ENCODE data around the gene PPP3R1. TPM values are rescaled to one million over a fixed set of nuclear protein-coding genes. Genes with fewer than 3 reads are reported as not detected.
A peak's percentile ranks its signal among the peaks of the same experiment; 100 is the strongest.

The PPP3R1 gene
- total RNA-seq, 3 donors from 2014 or later = 45.9 to 54.0 (median 53.4) TPM

GRCh38 chr2:68158134-68158447 is 94.2 kb downstream of the PPP3R1 start:
- no peak for ATAC-seq
- Histone ChIP-seq H3K36me3 (ENCODE audit: low read depth) (no peaks in the 10 kb centered on the region), H3K4me1 (ENCODE audit: low read depth) (peaks cover 19% of the 10 kb centered on the region), H3K4me3 (peak overlapping the region; percentile 72), H3K9me3 (no peaks in the 10 kb centered on the region)
- no peak for TF ChIP-seq CTCF (IDR thresholded peaks at IDR 0.05)
- intact Hi-C loops (cut with DNase I, micrococcal nuclease) = no loop called here
- DNase-seq = no peak

- H3K4me3 ChIP-seq = peak within 1 kb of the TSS; percentile 72
- DNase-seq (peak; percentile 96 to 97 (median 97)), ATAC-seq (peak; percentile 100)
- TF ChIP-seq CTCF (IDR thresholded peaks at IDR 0.05) = no peak
- intact Hi-C loops (cut with DNase I, micrococcal nuclease) = no loop called here
- no peaks in the 10 kb centered on the region for H3K36me3 ChIP-seq (ENCODE audit: low read depth)
- H3K4me1 ChIP-seq (ENCODE audit: low read depth) = peaks cover 19% of the 10 kb centered on the region
- no peaks in the 10 kb centered on the region for H3K9me3 ChIP-seq
These were observed 94.8 kb downstream of the PPP3R1 start, which contains the start of gene PNO1 for GRCh38 chr2:68157402-68158133. TSS of gene PNO1 (plus strand) at chr2:68157888. CDS start at chr2:68157935, 47 bp downstream.

- Histone ChIP-seq H3K4me1 (ENCODE audit: low read depth) (peaks cover 19% of the 10 kb centered on the region), H3K4me3 (peak overlapping the region; percentile 72), H3K36me3 (ENCODE audit: low read depth) (no peaks in the 10 kb centered on the region), H3K9me3 (no peaks in the 10 kb centered on the region)
- DNase-seq (peak in 1 of 3 donors; percentile 72), ATAC-seq (peak; percentile 48)
- intact Hi-C loops (cut with DNase I, micrococcal nuclease) = no loop called here
- TF ChIP-seq CTCF (IDR thresholded peaks at IDR 0.05) = no peak
These were observed 95.3 kb downstream of the PPP3R1 start for GRCh38 chr2:68157002-68157401.

GRCh38 chr2:68156419-68156818 is 95.9 kb downstream of the PPP3R1 start:
- TF ChIP-seq CTCF (IDR thresholded peaks at IDR 0.05) = no peak
- intact Hi-C loops (cut with DNase I, micrococcal nuclease) = no loop called here
- Histone ChIP-seq H3K36me3 (ENCODE audit: low read depth) (no peaks in the 10 kb centered on the region), H3K9me3 (no peaks in the 10 kb centered on the region), H3K4me3 (no peak overlapping the region), H3K4me1 (ENCODE audit: low read depth) (peaks cover 19% of the 10 kb centered on the region)
- no peak for ATAC-seq
- no peak for DNase-seq

GRCh38 chr2:68155618-68156017 is 96.7 kb downstream of the PPP3R1 start:
- Histone ChIP-seq H3K4me3 (no peak overlapping the region), H3K9me3 (no peaks in the 10 kb centered on the region), H3K4me1 (ENCODE audit: low read depth) (peaks cover 19% of the 10 kb centered on the region), H3K36me3 (ENCODE audit: low read depth) (no peaks in the 10 kb centered on the region)
- DNase-seq = no peak
- no peak for ATAC-seq
- no peak for TF ChIP-seq CTCF (IDR thresholded peaks at IDR 0.05)
- intact Hi-C loops (cut with DNase I, micrococcal nuclease) = no loop called here

All from mucosa of descending colon (tissue), 3 donors.